Uterus (tissue), 2 donors: ENCODE results near the gene RAB3C.

Experiments used
- POLR2A ChIP-seq, 2 donors: fragments of 450-650 bp; IDR thresholded peaks; one replicate each; pipeline ENCODE4 v1.6.1; 2016; ENCODE audit warnings: antibody characterized with exemption in 2 of 2, mild to moderate bottlenecking in 1 of 2, moderate library complexity in 1 of 2
- TF ChIP-seq, protein P1 (sequence below), 4 experiments: fragments of 200-600 bp in 2 of 4; fragments of 450-650 bp in 2 of 4; sonication (generic) in 2 of 4; IDR thresholded peaks; one replicate each; pipeline ENCODE4 v1.5.1; 2016 to 2019; ENCODE audit warnings: antibody characterized with exemption in 4 of 4, mild to moderate bottlenecking in 2 of 4, moderate library complexity in 1 of 4

DNA sequence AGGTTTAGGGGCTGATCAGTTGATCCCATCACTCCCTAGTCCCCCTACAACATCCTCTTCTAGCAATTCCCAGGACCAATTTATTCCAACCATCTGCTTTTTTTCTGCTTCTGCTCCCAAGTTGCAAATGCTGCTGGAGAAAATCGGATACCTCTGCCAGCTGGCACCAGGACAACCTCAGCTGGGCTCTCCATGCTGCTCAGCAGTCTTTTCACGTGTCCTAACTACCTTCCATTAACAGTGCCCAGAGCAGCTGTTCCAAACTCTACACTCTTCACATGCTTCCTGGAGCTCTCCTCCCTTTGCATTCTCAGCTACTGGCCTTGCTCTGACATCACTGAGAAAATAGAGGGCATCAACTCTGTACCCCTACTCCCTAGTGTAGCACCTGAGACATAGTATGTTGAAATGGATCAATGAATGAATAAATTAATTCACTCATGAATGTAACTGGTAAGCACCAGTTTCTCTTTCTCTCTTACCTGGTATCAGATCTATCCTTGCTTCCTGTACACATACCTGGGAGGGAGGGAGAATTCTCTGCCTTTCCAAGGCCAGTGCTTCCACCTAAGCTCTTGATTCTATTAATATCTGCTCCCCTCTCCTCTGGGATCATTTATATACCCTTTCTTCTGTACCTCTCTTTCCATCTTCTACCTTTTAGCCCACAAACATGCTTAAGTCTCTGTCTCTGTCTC is 191.0 kb downstream of the RAB3C start:
- TF ChIP-seq POLR2A (IDR thresholded peaks at IDR 0.05) = no peak
- TF ChIP-seq, protein P1, sequence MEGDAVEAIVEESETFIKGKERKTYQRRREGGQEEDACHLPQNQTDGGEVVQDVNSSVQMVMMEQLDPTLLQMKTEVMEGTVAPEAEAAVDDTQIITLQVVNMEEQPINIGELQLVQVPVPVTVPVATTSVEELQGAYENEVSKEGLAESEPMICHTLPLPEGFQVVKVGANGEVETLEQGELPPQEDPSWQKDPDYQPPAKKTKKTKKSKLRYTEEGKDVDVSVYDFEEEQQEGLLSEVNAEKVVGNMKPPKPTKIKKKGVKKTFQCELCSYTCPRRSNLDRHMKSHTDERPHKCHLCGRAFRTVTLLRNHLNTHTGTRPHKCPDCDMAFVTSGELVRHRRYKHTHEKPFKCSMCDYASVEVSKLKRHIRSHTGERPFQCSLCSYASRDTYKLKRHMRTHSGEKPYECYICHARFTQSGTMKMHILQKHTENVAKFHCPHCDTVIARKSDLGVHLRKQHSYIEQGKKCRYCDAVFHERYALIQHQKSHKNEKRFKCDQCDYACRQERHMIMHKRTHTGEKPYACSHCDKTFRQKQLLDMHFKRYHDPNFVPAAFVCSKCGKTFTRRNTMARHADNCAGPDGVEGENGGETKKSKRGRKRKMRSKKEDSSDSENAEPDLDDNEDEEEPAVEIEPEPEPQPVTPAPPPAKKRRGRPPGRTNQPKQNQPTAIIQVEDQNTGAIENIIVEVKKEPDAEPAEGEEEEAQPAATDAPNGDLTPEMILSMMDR (IDR thresholded peaks at IDR 0.05) = no peak
